AG04449 (cell line): Measurements from ENCODE around the gene FBXO17.
"Not testable (repeated sequence)": the region's sequence is repeated elsewhere in the genome, so short reads cannot be mapped to it uniquely, and the experiment has no call there.

Experiments
- CTCF ChIA-PET: fragments of 350-600 bp; formaldehyde crosslinking; extraction: SDS; loops from one replicate; lab custom pipeline; 2021; ENCODE audit warnings: antibody characterized with exemption; lab: Yijun Ruan, JAX
- POLR2A ChIA-PET: fragments of 400-600, 350-600 bp; formaldehyde crosslinking; extraction: SDS; loops from one replicate; lab custom pipeline; 2020; ENCODE audit warnings: antibody characterized with exemption, inconsistent platforms; lab: Yijun Ruan, JAX
- DNase-seq: peaks from one replicate; pipeline ENCODE4 v3.0.0-alpha.2; 2010; ENCODE audit warnings: low read depth, low spot score
- H3K4me3 ChIP-seq: 2 replicates; pipeline ENCODE4 v1.5.1; 2011; ENCODE audit warnings: low read depth, mild to moderate bottlenecking, control low read depth, low read length
- CTCF ChIP-seq: IDR thresholded peaks from one replicate; pipeline ENCODE4 v1.5.1; 2011; ENCODE audit warnings: mild to moderate bottlenecking, moderate library complexity, low read length, control low read depth, inconsistent platforms; ENCODE audit not compliant: insufficient read depth; ENCODE audit errors: missing control alignments

FBXO17 gene

GRCh38 chr19:38974624-38975213, 823 bp downstream of the FBXO17 start:
- H3K4me3 ChIP-seq, result peak overlapping the region; percentile 75
- CTCF ChIA-PET, result interaction anchor here (1.0 to 5.8 kb wide), 6 partner anchors 12 to 76 kb away, joined by 3 to 39 read pairs (median 4); partner anchors contain the start of genes MRPS12 and SARS2
- TF ChIP-seq CTCF, result no peak
- no peak for DNase-seq
- POLR2A ChIA-PET, result no interaction called here

GRCh38 chr19:38971672-38972071, 3.9 kb downstream of the FBXO17 start:
- DNase-seq, result no peak
- ChIA-PET CTCF (interaction anchor here (1.3 to 4.2 kb wide), 3 partner anchors 10 to 66 kb away, joined by 3 to 31 read pairs (median 8); partner anchors contain the start of genes MRPS12 and SARS2), POLR2A (no interaction called here)
- no peak overlapping the region for H3K4me3 ChIP-seq
- no peak for TF ChIP-seq CTCF

DNA sequence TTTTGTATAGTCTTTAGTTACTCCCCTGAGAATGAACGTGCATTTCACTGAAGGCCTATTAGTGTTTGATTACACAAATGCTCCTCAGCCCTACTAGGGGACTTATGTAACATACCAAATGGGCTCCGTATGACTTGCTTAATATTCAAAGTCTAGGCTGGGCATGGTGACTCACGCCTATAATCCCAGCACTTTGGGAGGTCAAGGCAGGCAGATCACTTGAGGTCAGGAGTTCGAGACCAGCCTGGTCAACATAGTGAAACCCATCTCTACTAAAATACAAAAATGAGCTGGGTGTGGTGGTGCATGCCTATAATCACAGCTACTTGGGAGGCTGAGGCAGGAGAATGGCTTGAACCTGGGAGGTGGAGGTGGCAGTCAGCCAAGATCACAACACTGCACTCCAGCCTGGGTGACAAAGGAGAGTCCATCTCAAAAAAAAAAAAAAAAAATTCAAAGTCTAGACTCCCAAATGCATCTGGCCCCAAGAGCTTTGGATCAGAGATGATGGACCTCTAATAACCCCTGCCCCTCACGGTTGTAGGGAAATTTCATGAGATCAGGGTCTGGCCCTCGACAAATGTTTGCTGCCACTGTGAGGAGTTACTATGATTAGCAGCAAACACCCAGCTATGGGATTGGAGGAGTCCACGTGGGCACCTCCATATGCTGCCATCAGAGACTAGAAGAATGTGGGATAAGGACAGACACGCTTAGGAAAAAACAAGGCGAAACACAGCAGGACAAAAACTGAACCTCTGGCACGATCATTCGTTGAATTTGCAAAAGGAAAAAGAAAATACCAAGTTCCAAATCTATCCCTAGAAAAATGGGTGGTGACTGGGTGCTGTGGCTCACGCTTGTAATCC, 4.6 kb downstream of the FBXO17 start:
- ChIA-PET CTCF (interaction anchor here (0.5 to 4.2 kb wide), 4 partner anchors 10 to 81 kb away, joined by 3 to 31 read pairs (median 6); partner anchors contain the start of genes MRPS12 and SARS2), POLR2A (no interaction called here)
- no peak for DNase-seq
- H3K4me3 ChIP-seq, result no peak overlapping the region
- TF ChIP-seq CTCF, result no peak

GRCh38 chr19:38966149-38966548, 9.4 kb downstream of the FBXO17 start:
- POLR2A ChIA-PET, H3K4me3 ChIP-seq, DNase-seq: not testable (repeated sequence)
- CTCF ChIA-PET, result interaction anchor here (0.7 to 1.9 kb wide), 4 partner anchors 10 to 160 kb away, joined by 3 to 11 read pairs (median 4); partner anchors contain the start of gene FBXO17

DNA sequence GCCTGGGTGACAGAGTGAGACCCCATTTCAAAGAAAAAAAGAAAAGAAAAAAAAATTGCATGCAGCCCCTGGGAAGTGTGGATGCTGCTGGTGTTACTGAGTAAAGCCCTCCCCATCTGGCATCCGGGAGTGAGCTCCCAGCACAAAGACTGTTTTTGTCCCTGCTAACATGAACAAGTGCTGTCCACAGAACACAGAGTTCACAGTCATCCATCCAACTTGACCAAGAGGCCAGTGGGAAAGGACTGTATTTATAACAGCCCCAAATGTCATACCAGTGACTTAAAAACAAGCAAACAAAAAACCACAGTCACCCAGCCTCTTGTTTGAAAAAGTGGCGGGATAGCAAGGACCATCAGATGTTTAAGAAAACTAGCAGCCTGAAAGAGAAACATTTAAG, 10.8 kb downstream of the FBXO17 start:
- no peak for TF ChIP-seq CTCF
- ChIA-PET CTCF (no interaction called here), POLR2A (no interaction called here)

DNA sequence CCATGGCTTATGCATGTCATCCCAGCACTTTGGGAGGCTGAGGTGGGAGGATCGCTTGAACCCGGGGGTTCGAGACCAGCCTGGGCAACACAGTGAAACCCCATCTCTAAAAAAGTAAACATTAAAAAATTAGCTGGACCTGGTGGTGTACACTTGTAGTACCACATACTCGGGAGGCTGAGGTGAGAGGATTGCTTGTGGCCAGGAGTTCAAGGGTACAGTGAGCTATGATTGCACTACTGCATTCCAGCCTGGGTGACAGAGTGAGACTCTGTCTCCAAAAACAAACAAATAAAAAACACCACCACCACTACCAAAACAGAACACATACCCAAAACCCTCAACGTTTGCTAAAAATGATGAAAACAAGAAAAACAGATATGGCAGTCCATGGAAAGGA, 15.9 kb downstream of the FBXO17 start:
- ChIA-PET CTCF (interaction anchor here (0.8 to 3.7 kb wide), 10 partner anchors 7 to 444 kb away, joined by 3 to 31 read pairs (median 3); partner anchors contain the start of gene FBXO17), POLR2A (no interaction called here)
- no peak for DNase-seq
- no peak overlapping the region for H3K4me3 ChIP-seq
- TF ChIP-seq CTCF, result no peak

More for the DNA sequence above, 10.8 kb downstream of the FBXO17 start:
- no peak overlapping the region for H3K4me3 ChIP-seq
- DNase-seq, result no peak
